GM18951 (cell line): ENCODE data around the gene GFM1.
A peak's percentile ranks its signal among the peaks of the same experiment; 100 is the strongest.

Experiments
- POLR2A ChIP-seq: IDR thresholded peaks from 4 replicates; pipeline ENCODE4 v1.6.1; 2011; ENCODE audit warnings: mild to moderate bottlenecking; ENCODE audit not compliant: insufficient read length, insufficient read depth; ENCODE audit errors: extremely low read depth
- in situ Hi-C: fragments of 300-500 bp; cut with MboI; formaldehyde crosslinking; loops from one replicate; pipeline ENCODE4 v1.12.0; 2022; ENCODE audit warnings: low sequenced_read_pairs, mixed read lengths, inconsistent platforms; ENCODE audit not compliant: unreplicated experiment

Gene GFM1

DNA sequence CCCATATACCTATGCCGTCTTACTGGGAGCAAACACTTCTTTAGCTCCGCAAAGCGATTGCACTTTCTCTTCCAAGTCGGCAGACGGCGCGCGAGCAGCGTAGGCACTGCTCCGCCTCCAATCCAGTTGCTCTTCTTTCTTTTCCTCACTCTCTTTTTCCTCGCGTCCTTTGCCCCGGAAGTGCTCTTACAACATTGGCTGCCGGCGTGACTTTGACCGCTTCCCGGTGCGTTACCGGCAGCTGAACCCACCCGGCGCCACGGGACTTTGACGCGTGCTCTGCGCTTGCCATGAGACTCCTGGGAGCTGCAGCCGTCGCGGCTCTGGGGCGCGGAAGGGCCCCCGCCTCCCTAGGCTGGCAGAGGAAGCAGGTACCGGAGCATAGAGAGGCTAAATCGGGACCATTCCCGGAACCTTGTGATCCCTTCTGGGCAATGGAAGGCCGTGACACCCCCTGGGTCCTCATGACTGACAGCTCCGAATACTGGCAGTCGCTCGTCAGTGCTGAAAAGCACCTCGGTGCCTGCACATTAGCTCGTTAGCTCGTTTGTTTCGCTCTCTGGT is at the start of gene GFM1:
TSS of gene GFM1 (plus strand) at position 183 of the 564 bp plus-strand sequence. CDS start at position 291, 108 bp downstream.
- peak; percentile 72 for TF ChIP-seq POLR2A
- in situ Hi-C loops: no loop called here

GRCh38 chr3:158600787-158601186 is 43.5 kb upstream of the GFM1 start:
- in situ Hi-C loops: no loop called here
- TF ChIP-seq POLR2A: no peak

DNA sequence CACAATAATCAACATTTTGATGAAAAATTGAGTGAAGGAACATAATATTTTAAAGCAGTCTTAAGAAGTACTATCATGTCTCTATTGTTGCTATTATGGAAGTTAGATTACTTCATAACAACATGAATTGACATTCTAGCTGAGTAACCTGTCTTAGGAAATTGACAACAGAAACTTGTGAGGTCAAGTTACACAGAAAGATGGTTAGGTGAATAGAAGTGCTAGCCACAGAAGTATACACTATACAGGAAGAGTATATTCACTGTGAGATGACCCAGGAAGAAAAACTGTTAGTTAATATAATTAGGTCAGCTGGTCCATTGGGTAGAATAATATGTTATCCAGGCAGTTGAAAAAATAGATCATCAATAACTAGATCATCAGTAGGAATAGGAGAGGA is 42.1 kb upstream of the GFM1 start:
- no peak for TF ChIP-seq POLR2A
- in situ Hi-C loops: no loop called here

GRCh38 chr3:158617982-158618875 is 26.1 kb upstream of the GFM1 start:
- in situ Hi-C loops: no loop called here
- no peak for TF ChIP-seq POLR2A

DNA sequence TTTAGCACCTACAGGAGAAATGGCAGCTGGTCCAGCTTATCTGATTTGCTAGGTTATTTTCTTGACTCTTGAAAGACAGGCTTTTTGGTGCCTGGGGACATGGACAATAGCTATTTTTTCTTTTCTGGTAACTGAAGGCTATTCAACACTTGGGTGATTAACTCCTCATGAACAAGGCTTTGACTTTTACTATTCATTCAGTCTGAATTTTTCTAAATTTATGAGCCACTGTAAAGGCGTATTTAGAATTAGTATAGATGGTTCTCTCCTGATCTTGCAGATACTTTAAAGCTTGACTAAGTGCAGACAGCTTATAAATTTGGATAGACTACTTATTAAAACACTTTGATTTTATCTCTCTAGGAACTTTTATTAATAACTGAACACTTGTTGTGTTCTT is 18.4 kb upstream of the GFM1 start:
- TF ChIP-seq POLR2A: no peak
- in situ Hi-C loops: no loop called here

DNA sequence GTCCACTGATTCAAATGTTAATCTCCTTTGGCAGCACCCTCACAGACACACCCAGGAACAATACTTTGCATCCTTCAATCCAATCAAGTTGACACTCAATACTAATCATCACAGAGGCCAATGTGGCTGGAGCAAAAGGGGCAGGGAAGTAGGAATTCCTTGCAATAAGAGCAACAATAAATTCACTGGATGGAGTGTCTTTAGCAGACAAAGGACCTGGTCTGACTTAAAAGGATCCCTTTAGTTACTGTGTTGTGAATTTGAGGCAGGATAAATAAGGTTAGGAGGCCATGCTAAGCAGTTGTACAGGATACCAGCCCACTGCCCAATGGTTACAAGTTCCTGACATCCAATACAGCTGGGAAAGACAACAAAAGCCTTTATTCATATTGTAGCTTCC is 12.3 kb upstream of the GFM1 start:
- in situ Hi-C loops: no loop called here
- TF ChIP-seq POLR2A: no peak

GRCh38 chr3:158640646-158641045 is 3.7 kb upstream of the GFM1 start:
- no peak for TF ChIP-seq POLR2A
- in situ Hi-C loops: no loop called here

- in situ Hi-C loops: no loop called here
- TF ChIP-seq POLR2A: no peak
Observed at GRCh38 chr3:158642005-158642404, 2.3 kb upstream of the GFM1 start.

DNA sequence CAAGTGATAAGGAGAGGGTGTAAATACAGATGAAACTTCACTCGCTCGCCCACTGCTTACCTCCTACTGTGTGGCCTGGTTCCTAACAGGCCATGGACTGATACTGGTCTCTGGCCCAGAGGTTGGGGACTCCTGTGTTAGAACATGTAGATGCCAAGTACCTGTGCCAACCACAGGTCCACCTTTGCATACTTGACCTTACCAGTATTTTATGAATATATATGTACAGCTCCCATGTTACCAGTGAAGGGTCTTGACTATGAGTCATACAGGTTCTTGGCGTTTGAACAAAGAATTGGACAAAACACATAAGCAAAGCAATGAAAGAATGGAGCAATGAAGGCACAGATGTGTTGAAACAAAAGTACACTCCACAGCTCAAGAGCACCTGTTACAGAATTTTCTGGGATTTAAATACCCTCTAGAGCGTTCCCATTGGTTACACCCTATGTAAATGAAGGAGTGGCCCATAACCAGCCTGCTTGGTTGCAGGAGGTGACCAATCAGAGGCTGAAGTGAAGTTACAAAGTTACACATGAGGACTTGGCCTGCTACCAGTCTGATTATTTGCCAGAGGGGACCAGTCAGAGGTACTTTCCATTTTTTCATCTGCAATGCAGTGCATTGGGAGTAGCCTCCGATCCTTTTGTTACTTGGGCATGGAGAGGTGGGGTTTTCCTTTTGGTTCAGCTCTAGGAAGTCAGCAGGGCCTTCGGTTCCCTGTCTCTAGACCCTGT is 1.7 kb upstream of the GFM1 start:
- no peak for TF ChIP-seq POLR2A
- in situ Hi-C loops: no loop called here

DNA sequence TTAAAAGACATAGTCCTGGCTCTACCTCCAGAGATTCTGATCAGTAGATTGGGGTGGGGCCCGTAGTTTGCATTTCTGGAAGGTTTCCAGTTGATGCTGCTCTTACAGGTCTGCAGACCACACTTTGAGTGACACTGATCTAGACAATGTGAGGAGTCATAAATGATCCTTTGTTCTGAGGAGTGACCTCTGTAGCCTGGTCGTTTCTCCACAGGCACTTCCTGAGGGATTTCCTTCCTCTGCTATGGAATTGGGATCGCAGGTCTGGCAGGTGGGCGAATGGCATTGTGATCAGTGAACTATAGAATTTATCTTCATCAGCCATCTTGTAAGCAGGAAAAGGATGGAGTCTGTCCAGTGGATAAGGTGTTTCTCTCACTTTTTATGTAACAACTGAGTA is 5.5 kb downstream of the GFM1 start:
- no peak for TF ChIP-seq POLR2A
- in situ Hi-C loops: no loop called here

- TF ChIP-seq POLR2A: no peak
- in situ Hi-C loops: no loop called here
Observed at GRCh38 chr3:158651192-158651591, 6.9 kb downstream of the GFM1 start.

- in situ Hi-C loops: no loop called here
- no peak for TF ChIP-seq POLR2A
Observed at GRCh38 chr3:158652463-158652862, 8.1 kb downstream of the GFM1 start.

GRCh38 chr3:158658889-158659288 is 14.6 kb downstream of the GFM1 start:
- TF ChIP-seq POLR2A: no peak
- in situ Hi-C loops: no loop called here

DNA sequence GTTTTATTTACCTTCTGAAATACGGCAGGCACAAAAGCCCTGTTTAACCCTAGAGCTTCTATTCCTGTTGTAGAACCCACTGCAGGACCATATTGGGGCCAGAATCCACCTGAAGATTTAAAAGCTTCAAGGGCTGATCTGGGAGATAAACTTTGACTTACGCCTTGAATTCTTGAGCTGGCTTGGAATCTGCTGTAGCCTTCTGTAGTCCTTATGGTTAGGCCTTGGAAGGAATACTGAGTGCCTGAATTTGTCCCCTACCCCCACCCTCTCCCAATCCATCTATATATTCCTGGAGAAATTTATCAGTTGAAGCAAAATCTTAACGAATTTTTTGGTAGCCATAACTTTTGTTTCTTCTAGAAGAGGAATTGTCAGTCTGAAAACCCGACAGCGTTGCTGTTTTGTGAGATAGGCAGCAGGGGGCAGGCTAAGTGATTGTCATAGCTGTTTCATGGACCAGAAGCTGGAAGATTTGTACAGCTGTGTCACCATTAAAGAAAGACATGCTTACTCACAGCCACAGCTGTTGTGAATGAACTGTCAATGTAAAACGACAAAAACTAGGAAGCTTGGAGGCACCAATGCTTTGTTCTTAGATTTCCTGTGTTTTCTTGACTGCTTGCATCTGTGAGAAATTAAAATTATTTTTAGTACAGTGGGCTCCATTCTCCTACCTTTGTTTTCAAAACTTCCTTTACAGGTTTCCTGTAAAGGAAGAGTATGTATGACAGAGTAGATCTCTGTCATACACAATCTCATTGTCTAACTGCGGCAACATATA is 15.3 kb downstream of the GFM1 start:
- in situ Hi-C loops: no loop called here
- TF ChIP-seq POLR2A: no peak
